ENCODE data around the gene DVL3. TPM values are rescaled to one million over a fixed set of nuclear protein-coding genes. Genes with fewer than 3 reads are reported as not detected.

DVL3 gene
- total RNA-seq, 1 experiment from 2014 or later, result 106 TPM

DNA sequence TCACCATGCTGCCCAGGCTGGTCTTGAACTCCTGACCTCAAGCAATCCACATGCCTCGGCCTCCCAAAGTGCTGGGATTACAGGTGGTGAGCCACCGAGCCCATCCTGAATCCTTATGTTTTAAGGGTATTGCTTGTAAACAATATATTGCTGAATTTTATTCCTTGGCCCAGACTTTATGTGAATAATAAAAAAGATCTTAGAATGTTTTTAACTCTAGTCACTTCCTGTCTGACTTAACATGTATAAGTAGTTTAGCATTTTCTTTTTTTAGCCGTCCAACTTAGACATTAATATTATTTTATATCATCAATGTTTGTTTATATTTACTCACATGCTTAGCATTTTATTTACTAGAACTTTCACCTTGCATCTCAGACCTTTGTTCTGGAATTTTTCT, 29.2 kb upstream of the DVL3 start:
- CTCF ChIA-PET, result no interaction called here
- TF ChIP-seq, protein P1, sequence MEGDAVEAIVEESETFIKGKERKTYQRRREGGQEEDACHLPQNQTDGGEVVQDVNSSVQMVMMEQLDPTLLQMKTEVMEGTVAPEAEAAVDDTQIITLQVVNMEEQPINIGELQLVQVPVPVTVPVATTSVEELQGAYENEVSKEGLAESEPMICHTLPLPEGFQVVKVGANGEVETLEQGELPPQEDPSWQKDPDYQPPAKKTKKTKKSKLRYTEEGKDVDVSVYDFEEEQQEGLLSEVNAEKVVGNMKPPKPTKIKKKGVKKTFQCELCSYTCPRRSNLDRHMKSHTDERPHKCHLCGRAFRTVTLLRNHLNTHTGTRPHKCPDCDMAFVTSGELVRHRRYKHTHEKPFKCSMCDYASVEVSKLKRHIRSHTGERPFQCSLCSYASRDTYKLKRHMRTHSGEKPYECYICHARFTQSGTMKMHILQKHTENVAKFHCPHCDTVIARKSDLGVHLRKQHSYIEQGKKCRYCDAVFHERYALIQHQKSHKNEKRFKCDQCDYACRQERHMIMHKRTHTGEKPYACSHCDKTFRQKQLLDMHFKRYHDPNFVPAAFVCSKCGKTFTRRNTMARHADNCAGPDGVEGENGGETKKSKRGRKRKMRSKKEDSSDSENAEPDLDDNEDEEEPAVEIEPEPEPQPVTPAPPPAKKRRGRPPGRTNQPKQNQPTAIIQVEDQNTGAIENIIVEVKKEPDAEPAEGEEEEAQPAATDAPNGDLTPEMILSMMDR (IDR thresholded peaks at IDR 0.05; ENCODE audit: unreplicated experiment), result no peak
- no peak for DNase-seq
- Mint-ChIP-seq H3K27ac (ENCODE audit: unreplicated experiment) (no peak overlapping the region), H3K4me1 (ENCODE audit: low read depth, unreplicated experiment) (no peaks in the 10 kb centered on the region), H3K27me3 (ENCODE audit: unreplicated experiment) (no peaks in the 10 kb centered on the region), H3K36me3 (ENCODE audit: insufficient read depth, unreplicated experiment) (no peaks in the 10 kb centered on the region), H3K4me3 (ENCODE audit: low read depth, unreplicated experiment) (no peak overlapping the region), H3K9me3 (ENCODE audit: low read depth, unreplicated experiment) (no peaks in the 10 kb centered on the region)
- intact Hi-C loops (cut with micrococcal nuclease; ENCODE audit: unreplicated experiment), result no loop called here
- BruUV-seq (replicated peaks), result no TSS peak

DNA sequence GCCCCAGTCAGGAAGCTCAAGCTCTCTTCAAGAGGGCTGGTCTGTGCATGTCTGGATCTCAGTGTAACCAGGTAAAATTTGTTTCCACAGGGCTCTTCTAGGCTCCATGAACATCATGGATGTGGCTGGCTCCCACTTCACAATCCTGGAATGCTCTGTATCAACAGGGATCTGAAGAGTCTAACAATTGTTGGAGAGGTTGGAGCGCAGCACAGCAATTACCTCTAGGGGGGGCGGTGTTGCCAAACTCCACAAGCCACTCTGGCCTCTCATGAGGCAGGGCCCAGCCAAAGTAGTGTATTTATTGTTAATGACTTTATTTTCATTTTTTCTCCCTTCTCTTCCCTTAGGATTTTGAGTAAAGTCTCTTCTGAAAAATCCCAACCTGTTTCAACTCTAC, 26.2 kb upstream of the DVL3 start:
- TF ChIP-seq, protein P1 (IDR thresholded peaks at IDR 0.05; ENCODE audit: unreplicated experiment), result peak; percentile 27
- H3K4me1 Mint-ChIP-seq (ENCODE audit: low read depth, unreplicated experiment), result peaks cover 8% of the 10 kb centered on the region
- H3K36me3 Mint-ChIP-seq (ENCODE audit: insufficient read depth, unreplicated experiment), result peaks cover 9% of the 10 kb centered on the region
- CTCF ChIA-PET, result interaction anchor here (0.6 kb wide), 2 partner anchors 123 to 154 kb away, joined by 3 to 4 read pairs; no protein-coding TSS in a partner anchor
- no peaks in the 10 kb centered on the region for H3K27me3 Mint-ChIP-seq (ENCODE audit: unreplicated experiment)
- H3K4me3 Mint-ChIP-seq (ENCODE audit: low read depth, unreplicated experiment), result no peak overlapping the region
- no TSS peak for BruUV-seq (replicated peaks)
- intact Hi-C loops (cut with micrococcal nuclease; ENCODE audit: unreplicated experiment), result no loop called here
- no peaks in the 10 kb centered on the region for H3K9me3 Mint-ChIP-seq (ENCODE audit: low read depth, unreplicated experiment)
- DNase-seq, result peak; percentile 55
- H3K27ac Mint-ChIP-seq (ENCODE audit: unreplicated experiment), result no peak overlapping the region

DNA sequence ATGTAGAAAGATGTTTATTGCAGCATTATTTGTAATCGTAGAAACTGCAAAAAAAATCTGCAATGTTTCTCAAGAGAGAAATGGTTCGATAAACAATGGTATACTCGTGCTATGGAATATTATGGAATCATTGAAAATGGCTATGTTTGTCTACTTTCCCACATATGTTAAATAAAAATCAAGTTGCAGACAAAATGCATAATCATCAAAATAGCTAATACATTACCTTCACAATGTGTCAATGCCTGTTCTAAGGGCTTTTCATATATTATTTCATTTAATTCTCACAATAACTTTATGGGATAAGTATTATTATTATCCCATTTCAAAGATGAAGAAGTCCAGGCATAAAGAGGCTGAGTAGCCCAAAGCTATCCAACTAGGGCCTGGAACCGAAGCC, 22.2 kb upstream of the DVL3 start:
- intact Hi-C loops (cut with micrococcal nuclease; ENCODE audit: unreplicated experiment), result loop anchor here (5.0 kb wide), 1 partner anchor 236 kb away; no protein-coding TSS in a partner anchor
- Mint-ChIP-seq H3K36me3 (ENCODE audit: insufficient read depth, unreplicated experiment) (peaks cover 48% of the 10 kb centered on the region), H3K4me3 (ENCODE audit: low read depth, unreplicated experiment) (peak overlapping the region; percentile 99), H3K4me1 (ENCODE audit: low read depth, unreplicated experiment) (peaks cover 32% of the 10 kb centered on the region), H3K9me3 (ENCODE audit: low read depth, unreplicated experiment) (no peaks in the 10 kb centered on the region), H3K27ac (ENCODE audit: unreplicated experiment) (no peak overlapping the region), H3K27me3 (ENCODE audit: unreplicated experiment) (no peaks in the 10 kb centered on the region)
- TF ChIP-seq, protein P1 (IDR thresholded peaks at IDR 0.05; ENCODE audit: unreplicated experiment), result no peak
- CTCF ChIA-PET, result no interaction called here
- DNase-seq, result no peak
- BruUV-seq (replicated peaks), result no TSS peak

DNA sequence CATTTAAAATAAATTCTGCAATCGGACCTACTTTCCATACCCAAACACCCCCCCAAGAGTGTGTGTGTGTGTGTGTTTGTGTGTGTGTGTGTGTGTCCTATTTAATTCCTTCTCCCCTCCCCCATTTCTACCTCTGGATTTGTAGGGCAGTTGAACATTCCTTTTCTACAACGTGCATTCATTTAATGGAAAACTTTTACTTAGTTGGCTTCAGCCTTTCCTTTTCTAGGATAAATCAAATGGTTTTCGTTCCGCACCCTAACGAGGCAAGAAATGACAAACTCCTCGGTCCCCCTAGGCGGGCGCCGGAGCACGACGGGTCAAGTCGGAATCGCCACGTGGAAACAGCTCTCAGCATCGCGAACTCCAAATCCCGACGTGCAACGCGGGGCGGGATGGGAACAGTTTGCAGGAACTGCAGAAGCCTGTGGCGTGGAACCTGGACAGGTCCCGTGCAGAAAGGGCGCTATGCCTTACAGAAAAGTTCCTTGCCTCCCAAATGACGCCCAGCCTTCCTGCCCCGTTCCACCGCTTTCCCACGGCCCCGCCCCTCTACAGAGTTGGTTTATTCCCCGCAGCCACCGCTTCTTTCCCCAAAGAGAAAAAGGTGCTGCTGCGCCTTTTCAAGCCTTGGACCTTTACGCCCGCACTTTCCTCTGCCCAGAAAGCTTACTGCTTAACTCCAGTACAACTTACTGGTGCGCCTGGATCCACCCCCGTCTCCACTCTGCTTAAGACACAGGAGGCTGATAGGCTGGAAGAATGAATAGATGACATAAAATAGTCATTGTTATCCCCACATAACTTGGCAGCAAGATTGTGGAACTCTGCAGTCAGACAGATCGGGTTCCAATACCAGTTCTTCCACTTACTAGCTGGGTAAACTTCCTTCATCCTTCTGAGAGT, 21.1 kb upstream of the DVL3 start:
- peak; percentile 91 for DNase-seq
- Mint-ChIP-seq H3K4me3 (ENCODE audit: low read depth, unreplicated experiment) (peak overlapping the region; percentile 99), H3K4me1 (ENCODE audit: low read depth, unreplicated experiment) (peaks cover 32% of the 10 kb centered on the region), H3K36me3 (ENCODE audit: insufficient read depth, unreplicated experiment) (peaks cover 55% of the 10 kb centered on the region), H3K9me3 (ENCODE audit: low read depth, unreplicated experiment) (no peaks in the 10 kb centered on the region), H3K27ac (ENCODE audit: unreplicated experiment) (peak overlapping the region; percentile 94), H3K27me3 (ENCODE audit: unreplicated experiment) (no peaks in the 10 kb centered on the region)
- intact Hi-C loops (cut with micrococcal nuclease; ENCODE audit: unreplicated experiment), result loop anchor here (2.0 to 5.0 kb wide), 2 partner anchors 53 to 237 kb away; partner anchors contain the start of gene ABCF3
- TF ChIP-seq, protein P1 (IDR thresholded peaks at IDR 0.05; ENCODE audit: unreplicated experiment), result no peak
- BruUV-seq (replicated peaks), result no TSS peak
- CTCF ChIA-PET, result interaction anchor here (0.8 to 2.4 kb wide), 9 partner anchors 11 to 238 kb away, joined by 3 to 14 read pairs (median 5); partner anchors contain the start of gene ABCF3
